GM12892 (cell line): Measurements from ENCODE around the gene RNF8.

ENCODE experiments used
- POLR2A ChIP-seq: IDR thresholded peaks from 2 replicates; pipeline ENCODE4 v1.6.1; 2011; ENCODE audit warnings: low read depth, low read length, control low read depth
- POLR2AphosphoS5 ChIP-seq: IDR thresholded peaks from 2 replicates; pipeline ENCODE4 v1.6.1; 2011; ENCODE audit warnings: low read depth, low read length, control low read depth
- TAF1 ChIP-seq: IDR thresholded peaks from 2 replicates; pipeline ENCODE4 v1.6.1; 2011; ENCODE audit warnings: low read depth, mild to moderate bottlenecking, control low read depth, low read length, borderline replicate concordance

- TF ChIP-seq POLR2A: no peak
- no peak for TF ChIP-seq TAF1
- TF ChIP-seq POLR2AphosphoS5: no peak
These were observed 5.3 kb downstream of the RNF8 start for GRCh38 chr6:37359039-37359438.
